GM21723 (cell line): ENCODE measurements around the gene RETREG3.
A peak's percentile ranks its signal among the peaks of the same experiment; 100 is the strongest.
"Not testable (repeated sequence)": the region's sequence is repeated elsewhere in the genome, so short reads cannot be mapped to it uniquely, and the experiment has no call there.

Experiments
- ATAC-seq: cut with Tn5 transposase; IDR thresholded peaks from one replicate; pipeline ENCODE4 v1.9.1; 2021; ENCODE audit warnings: mild to moderate bottlenecking, moderate library complexity; ENCODE audit not compliant: unreplicated experiment

The RETREG3 gene

DNA sequence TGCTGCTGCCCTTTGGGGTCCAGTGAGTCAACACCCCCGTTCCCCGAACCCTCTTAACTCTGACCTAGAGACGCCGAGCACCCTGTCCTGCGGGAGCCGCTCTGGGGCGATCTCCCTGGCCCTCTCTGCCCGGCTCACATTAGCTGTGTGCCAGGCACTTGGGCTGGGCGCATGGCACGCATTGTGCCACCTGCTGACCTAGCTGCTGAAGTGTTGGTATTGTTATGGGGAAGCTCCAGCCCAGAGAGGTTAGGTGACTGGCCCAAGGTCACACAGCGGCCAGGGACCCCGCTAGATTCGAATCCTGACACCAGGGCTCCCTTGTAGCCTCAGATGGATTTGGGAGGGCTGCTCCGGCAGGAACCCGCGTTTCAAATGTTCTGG lies 55.3 kb downstream of the RETREG3 start:
- no peak for ATAC-seq

- no peak for ATAC-seq
Measured at GRCh38 chr17:42553161-42553818, 55.9 kb downstream of the RETREG3 start.

DNA sequence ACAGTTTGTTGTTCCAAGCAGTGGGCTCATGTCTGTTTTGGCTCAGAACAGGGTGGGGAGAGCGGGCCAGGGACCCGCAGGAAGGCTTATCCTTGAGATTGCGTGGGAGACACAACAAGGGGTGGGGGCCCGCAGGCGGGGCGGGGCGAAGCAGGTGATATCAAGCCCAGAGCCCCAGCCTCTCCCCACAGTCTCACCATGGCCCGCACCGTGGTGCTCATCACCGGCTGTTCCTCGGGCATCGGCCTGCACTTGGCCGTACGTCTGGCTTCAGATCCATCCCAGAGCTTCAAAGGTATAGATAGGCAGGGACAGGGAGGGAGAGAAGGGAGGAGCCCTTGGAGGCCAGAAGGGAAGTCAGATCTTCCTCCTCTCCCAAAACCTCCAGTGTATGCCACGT lies 56.4 kb downstream of the RETREG3 start, which contains the start of gene HSD17B1:
Gene HSD17B1, plus strand, starts transcription at position 188 of the 400 bp plus-strand sequence. Its CDS starts 11 bp downstream, at position 199.
- ATAC-seq, result not testable (repeated sequence)

DNA sequence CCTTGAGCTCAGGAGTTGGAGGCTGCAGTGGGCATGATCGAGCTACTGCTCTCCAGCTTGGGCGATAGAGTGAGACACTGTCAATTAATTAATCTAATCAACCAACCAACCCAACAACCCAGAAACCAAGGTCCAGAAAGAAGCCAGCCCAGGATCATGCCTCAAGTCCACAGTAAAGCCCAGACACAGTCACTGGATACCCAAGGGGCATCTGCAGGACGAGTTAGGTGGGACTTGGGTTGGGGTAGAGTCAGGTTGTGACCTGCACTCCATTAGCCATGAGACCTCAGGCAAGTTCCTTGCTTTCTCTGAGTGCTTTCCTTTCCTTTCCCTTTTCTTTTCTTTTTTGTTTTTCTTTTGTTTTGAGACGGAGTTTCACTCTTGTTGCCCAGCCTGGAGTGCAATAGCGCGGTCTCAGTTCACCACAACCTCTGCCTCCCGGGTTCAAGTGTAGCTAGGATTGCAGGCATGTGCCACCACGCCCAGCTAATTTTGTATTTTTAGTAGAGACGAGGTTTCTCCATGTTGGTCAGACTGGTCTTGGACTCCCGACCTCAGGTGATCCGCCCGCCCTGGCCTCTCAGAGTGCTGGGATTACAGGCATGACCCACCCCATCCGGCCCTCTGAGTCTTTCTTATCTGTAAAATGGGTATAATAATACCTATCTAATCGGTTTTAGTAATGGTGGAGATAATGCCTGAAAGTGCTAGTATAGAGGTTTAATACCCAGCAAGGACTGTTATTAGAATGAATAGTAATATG lies 60.0 kb downstream of the RETREG3 start:
- no peak for ATAC-seq

GRCh38 chr17:42548070-42548837 lies 60.9 kb downstream of the RETREG3 start:
- no peak for ATAC-seq

DNA sequence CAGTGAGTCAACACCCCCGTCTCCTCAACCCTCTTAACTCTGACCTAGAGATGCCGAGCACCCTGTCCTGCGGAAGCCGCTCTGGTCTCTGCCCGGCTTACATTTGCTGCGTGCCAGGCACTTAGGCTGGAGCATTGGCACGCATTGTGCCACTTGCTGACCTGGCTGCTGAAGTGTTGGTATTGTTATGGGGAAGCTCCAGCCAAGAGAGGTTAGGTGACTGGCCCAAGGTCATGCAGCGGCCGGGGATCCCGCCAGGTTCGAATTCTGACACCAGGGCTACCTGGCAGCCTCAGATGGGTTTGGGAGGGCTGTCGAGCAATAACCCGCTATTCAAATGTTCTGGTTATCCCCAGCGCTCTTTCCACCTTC lies 61.5 kb downstream of the RETREG3 start:
- no peak for ATAC-seq

DNA sequence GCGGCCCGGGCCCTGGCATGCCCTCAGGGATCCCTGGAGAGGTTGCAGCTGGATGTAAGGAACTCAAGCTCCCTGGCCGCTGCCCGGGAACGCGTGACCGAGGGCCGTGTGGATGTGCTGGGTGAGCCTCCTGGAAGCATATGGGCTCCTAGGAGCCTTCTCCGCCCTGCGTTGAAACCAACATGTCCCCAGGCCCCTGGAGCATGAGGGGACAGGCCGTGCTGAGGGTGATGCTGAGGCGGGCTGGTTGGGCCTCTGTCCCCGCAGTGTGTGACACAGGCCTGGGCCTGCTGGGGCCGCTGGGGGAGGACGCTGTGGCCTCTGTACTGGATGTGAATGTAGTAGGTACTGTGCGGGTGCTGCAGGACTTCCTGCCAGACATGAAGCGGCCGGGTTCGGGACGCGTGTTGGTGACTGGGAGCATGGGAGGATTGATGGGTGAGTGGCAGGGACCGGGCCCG lies 62.1 kb downstream of the RETREG3 start:
- ATAC-seq, result no peak

DNA sequence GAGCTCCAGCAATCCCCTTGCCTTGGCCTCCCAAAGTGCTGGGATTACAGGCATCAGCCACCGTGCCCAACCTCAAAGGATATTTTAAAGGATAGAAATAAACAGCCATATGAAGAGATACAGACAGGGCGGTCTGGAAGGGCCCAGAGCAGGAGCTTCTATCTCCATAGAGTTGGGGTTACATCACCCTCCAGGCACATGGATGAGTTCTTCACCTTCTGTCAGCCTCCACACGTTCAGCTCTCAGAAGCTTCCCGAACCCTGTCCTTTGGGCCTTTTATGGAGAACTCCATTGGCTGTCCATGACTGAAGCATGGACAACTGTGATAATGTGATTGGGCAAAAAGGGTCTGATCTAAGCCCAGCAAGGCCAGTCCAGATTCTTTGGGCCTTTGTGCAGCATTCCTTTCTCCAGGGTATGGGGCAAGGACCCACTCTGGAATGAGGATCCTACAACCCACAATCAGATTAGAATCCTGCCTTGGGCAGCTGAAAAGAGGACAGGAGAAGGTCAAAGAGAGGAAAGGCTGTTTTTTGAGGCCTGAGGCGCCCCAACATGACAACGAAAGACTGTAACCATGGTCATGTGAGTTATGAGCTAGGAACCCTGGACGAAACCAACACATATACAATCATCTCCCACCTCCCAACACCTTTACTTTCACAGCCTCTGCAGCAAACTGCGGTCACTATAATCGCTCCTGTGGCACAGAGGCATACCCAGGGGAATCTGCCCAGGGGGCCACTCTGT lies 63.2 kb downstream of the RETREG3 start:
- ATAC-seq, result not testable (repeated sequence)

- no peak for ATAC-seq
Measured at GRCh38 chr17:42544874-42545283, 64.3 kb downstream of the RETREG3 start.

DNA sequence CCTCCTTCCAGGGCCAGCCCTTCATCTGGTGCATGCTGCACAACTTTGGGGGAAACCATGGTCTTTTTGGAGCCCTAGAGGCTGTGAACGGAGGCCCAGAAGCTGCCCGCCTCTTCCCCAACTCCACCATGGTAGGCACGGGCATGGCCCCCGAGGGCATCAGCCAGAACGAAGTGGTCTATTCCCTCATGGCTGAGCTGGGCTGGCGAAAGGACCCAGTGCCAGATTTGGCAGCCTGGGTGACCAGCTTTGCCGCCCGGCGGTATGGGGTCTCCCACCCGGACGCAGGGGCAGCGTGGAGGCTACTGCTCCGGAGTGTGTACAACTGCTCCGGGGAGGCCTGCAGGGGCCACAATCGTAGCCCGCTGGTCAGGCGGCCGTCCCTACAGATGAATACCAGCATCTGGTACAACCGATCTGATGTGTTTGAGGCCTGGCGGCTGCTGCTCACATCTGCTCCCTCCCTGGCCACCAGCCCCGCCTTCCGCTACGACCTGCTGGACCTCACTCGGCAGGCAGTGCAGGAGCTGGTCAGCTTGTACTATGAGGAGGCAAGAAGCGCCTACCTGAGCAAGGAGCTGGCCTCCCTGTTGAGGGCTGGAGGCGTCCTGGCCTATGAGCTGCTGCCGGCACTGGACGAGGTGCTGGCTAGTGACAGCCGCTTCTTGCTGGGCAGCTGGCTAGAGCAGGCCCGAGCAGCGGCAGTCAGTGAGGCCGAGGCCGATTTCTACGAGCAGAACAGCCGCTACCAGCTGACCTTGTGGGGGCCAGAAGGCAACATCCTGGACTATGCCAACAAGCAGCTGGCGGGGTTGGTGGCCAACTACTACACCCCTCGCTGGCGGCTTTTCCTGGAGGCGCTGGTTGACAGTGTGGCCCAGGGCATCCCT lies 65.7 kb downstream of the RETREG3 start:
- ATAC-seq, result no peak

- ATAC-seq, result no peak
Measured at GRCh38 chr17:42541041-42541833, 67.9 kb downstream of the RETREG3 start.

DNA sequence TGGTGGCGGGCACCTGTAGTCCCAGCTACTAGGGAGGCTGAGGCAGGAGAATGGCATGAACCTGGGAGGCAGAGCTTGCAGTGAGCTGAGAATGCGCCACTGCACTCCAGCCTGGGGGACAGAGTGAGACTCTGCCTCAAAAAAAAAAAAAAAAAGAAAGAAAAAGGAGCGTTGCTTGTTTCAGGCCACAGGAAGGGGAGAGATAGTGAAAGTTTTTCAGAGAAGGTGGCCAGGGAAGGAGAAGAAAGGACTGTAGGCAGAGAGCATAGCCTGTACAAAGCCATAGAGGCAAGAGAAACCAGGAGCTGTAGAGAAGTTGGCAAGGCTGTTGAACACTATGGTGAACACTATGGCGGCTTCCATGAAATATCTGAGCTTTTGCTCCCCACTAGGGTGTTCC lies 68.6 kb downstream of the RETREG3 start:
- ATAC-seq, result not testable (repeated sequence)

DNA sequence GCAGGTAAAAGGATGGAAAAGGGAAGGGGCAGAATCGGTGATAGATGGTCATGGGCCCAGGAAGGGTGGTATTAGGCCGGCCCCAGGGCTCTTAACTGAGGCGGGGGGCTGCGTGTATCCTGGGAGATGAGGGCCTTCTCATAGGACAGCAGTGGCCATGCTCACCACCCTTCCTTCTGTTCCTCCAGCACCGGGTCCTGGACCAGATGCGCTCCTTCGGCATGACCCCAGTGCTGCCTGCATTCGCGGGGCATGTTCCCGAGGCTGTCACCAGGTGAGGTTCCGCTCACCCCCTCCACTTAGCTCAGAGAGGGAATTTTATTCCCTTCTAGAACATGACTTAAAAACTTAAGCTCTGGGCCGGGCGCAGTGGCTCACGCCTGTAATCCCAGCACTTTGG lies 70.7 kb downstream of the RETREG3 start:
- ATAC-seq, result no peak

- no peak for ATAC-seq
Measured at GRCh38 chr17:42537826-42538451, 71.2 kb downstream of the RETREG3 start.

GRCh38 chr17:42537156-42537805 lies 71.9 kb downstream of the RETREG3 start:
- no peak for ATAC-seq

- ATAC-seq, result peak; percentile 66
Measured at GRCh38 chr17:42536372-42537155, 72.6 kb downstream of the RETREG3 start.

DNA sequence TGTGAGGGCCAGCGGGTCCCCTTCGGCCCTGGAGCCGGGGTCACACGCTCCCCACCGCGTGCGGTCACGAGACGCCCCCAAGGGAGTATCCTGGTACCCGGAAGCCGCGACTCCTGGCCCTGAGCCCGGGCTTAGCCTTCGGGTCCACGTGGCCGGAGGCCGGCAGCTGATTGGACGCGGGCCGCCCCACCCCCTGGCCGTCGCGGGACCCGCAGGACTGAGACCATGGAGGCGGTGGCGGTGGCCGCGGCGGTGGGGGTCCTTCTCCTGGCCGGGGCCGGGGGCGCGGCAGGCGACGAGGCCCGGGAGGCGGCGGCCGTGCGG lies 73.2 kb downstream of the RETREG3 start, which contains the start of gene NAGLU:
Gene NAGLU, plus strand, starts transcription at position 194 of the 324 bp plus-strand sequence. Its CDS starts 32 bp downstream, at position 226.
- peak; percentile 83 for ATAC-seq
